Stimulated activated memory B cell treated with anti-CD40 and anti-IgM and Interleukin-4, amounts not matched to agents 10 μg/mL and 1 μg/mL and 100 μg/mL, for 72 hours (primary cell): ENCODE data around the gene MYMX.
A peak's percentile ranks its signal among the peaks of the same experiment; 100 is the strongest.

ENCODE experiments used
- ATAC-seq: fragments of 150-1000 bp; cut with Tn5 transposase; 2 replicates; pipeline ENCODE4 v1.10.0; 2021
- H3K27ac Mint-ChIP-seq: one replicate; pipeline ENCODE4 v1.8.0; 2022; ENCODE audit warnings: mild to moderate bottlenecking, mixed read lengths
- H3K27me3 Mint-ChIP-seq: one replicate; pipeline ENCODE4 v1.8.0; 2022; ENCODE audit warnings: mixed read lengths
- H3K36me3 Mint-ChIP-seq: one replicate; pipeline ENCODE4 v1.8.0; 2022; ENCODE audit warnings: mixed read lengths
- H3K4me1 Mint-ChIP-seq: one replicate; pipeline ENCODE4 v1.8.0; 2022; ENCODE audit warnings: mixed read lengths
- H3K4me3 Mint-ChIP-seq: one replicate; pipeline ENCODE4 v1.8.0; 2022; ENCODE audit warnings: mild to moderate bottlenecking, moderate library complexity, mixed read lengths
- H3K9me3 Mint-ChIP-seq: one replicate; pipeline ENCODE4 v1.8.0; 2022; ENCODE audit warnings: mixed read lengths

MYMX gene

DNA sequence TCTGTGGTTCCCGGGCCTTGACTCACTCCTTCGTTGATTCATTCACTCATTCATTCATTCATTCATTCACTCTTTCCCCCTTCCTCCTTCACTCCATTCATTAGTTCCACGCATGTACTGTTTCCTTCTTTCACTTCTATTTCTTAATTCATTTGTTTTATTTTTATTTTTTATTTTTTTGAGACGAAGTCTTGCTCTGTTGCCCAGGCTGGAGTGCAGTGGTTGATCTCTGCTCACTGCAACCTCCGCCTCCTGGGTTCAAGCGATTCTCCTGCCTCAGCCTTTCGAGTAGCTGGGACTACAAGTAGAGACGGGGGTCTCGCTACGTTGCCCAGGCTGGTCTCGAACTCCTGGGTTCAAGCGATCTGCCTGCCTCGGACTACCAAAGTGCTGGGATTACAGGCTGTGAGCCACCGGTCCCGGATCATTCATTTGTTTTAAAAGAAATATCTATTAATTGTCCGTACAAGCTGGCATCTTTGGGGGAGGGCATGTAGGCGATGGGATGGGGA lies 49.1 kb downstream of the MYMX start:
- H3K4me1 Mint-ChIP-seq, result peaks cover 61% of the 10 kb centered on the region
- H3K9me3 Mint-ChIP-seq, result no peaks in the 10 kb centered on the region
- peaks cover 44% of the 10 kb centered on the region for H3K36me3 Mint-ChIP-seq
- peak overlapping the region; percentile 100 for H3K4me3 Mint-ChIP-seq
- H3K27me3 Mint-ChIP-seq, result peaks cover 8% of the 10 kb centered on the region
- H3K27ac Mint-ChIP-seq, result peak overlapping the region; percentile 98
- ATAC-seq, result no peak

DNA sequence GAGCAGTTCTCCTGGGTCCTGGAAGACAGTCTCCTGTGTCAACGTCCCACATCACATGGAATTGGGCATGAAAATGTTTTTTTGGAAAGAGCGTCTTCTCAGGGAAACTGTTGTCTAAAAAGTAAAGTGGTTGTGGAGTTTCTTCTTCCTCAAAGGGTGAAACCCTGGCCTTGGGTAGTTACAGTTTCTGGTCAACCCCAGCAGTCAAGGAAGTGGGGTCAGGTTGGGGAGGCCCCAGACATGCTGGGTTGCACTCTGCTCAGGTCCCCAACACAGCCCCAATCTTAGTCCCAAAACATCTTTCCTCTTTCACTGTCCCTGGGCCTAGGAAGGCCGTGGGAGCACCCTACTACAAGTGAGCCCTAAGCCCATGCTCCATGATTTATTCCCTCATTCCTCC lies 49.6 kb downstream of the MYMX start:
- peaks cover 13% of the 10 kb centered on the region for H3K27me3 Mint-ChIP-seq
- no peaks in the 10 kb centered on the region for H3K9me3 Mint-ChIP-seq
- peak overlapping the region; percentile 100 for H3K4me3 Mint-ChIP-seq
- peak; percentile 49 for ATAC-seq
- peak overlapping the region; percentile 98 for H3K27ac Mint-ChIP-seq
- H3K36me3 Mint-ChIP-seq, result peaks cover 38% of the 10 kb centered on the region
- peaks cover 61% of the 10 kb centered on the region for H3K4me1 Mint-ChIP-seq

- H3K27ac Mint-ChIP-seq, result no peak overlapping the region
- peaks cover 22% of the 10 kb centered on the region for H3K27me3 Mint-ChIP-seq
- no peak overlapping the region for H3K4me3 Mint-ChIP-seq
- H3K4me1 Mint-ChIP-seq, result peaks cover 57% of the 10 kb centered on the region
- ATAC-seq, result no peak
- no peaks in the 10 kb centered on the region for H3K9me3 Mint-ChIP-seq
- peaks cover 29% of the 10 kb centered on the region for H3K36me3 Mint-ChIP-seq
Measured at GRCh38 chr6:44267252-44267651, 50.5 kb downstream of the MYMX start.
